H54 (cell line): ENCODE data around the gene NME3.

Experiments
- DNase-seq: peaks from one replicate; pipeline ENCODE4 v3.0.0; 2011; ENCODE audit warnings: low spot score, mixed read lengths; ENCODE audit not compliant: insufficient read length
- FAIRE-seq: peaks from 3 replicates; lab custom pipeline; 2011; peaks lifted over from hg19 to GRCh38; lab: Jason Lieb, UNC
- POLR2A ChIP-seq: IDR thresholded peaks from 2 replicates; pipeline ENCODE4 v1.6.1; 2011; ENCODE audit warnings: low read depth, mild to moderate bottlenecking, low read length

Gene NME3

DNA sequence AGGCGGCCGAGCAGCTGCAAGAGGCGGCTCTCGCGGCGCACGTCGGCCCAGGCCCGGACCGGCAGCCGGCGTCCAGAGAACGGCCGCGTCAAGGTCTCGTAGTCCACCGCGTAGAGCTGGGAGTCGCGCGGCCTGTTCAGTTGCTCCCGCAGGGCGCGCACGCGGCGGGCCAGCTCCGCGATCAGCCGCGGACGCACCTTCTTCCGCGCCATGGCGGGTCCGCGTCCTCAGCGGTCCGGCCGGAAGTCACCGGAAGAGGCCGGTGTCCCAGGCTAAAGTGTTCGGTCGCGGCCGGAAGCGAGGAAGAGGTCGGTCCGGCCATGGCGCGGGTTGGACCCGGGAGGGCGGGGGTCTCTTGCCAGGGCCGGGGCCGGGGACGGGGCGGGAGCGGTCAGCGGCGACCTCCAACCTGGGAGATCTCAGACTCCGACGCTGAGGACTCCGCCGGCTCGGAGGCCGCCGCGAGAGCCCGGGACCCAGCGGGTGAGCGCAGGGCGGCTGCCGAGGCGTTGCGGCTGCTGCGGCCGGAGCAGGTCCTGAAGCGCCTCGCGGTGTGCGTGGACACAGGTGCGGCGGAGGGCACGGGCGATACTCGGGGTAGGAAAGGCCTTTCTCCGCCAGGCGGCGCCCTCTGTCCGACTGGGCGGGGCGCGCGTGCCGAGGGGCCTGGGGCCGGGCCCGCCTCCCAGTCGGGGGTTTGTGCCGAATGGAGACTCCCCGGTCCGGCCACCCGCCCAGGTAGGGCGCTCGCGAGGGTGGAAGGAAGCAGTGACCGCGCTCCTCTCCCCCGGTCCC lies 1.8 kb upstream of the NME3 start, which contains the start of gene MRPS34:
MRPS34 (minus strand) TSS at position 227 of the 795 bp plus-strand sequence; CDS start at position 212, 15 bp downstream.
- DNase-seq, result peak; percentile 84
- TF ChIP-seq POLR2A, result peak; percentile 80
- no peak for FAIRE-seq

DNA sequence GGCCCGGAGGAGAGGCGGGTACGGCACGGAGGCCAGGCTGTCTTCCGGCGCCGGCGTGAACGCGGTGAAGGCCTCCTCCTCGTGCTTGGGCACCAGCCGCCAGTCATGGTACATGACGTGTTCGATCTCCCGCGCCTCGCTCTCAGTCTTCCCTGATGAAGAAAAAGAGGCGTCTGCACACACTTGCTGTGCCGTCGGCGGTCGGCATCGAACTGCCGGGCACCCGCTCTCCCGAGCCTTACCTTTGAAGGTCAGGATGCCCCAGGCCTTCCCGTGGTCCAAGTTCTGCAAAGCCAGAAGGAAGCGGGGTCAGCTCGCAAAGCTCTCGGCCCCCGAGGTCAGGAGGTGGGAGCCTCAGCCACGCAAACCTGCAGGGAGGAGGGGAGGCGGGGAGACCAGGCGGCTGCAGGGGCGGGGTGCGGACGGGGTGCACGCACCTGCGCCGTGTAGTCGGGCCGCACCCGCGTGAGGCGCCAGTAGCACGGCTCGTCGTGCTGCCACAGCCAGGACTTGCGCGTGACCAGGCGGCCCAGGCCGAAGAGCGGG lies 1.1 kb upstream of the NME3 start, which contains the start of gene EME2:
EME2 (plus strand) TSS at position 449 of the 546 bp plus-strand sequence. CDS start 418 bp downstream, outside the sequence.
- DNase-seq (peak; percentile 53), FAIRE-seq (no peak)
- no peak for TF ChIP-seq POLR2A

DNA sequence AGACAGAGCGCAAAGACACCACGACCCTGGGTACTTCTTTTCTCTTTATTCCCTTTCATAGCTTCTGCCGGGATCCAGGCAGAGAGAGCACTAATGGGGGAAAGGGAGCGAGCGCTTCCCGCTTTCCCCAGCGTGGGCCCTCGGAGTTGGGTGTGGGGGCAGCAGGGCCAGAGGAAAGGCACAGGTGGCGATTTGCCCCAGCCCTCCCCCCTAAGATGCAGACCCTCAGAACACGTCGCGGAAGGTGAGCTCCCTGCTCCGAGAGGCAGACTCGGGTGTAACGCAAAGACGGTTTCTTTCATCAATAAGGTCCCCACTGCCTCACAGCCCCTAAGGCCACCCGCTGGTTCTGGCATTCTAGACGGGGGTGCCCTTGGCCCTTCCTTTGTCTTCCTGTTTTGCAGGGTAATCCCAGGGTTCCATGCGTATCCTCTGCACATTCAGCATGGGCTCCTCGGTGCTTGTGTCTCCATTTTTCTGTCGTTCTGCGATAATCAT lies 570 bp upstream of the NME3 start:
- DNase-seq, result no peak
- FAIRE-seq, result no peak
- no peak for TF ChIP-seq POLR2A

- DNase-seq (no peak), FAIRE-seq (no peak)
- TF ChIP-seq POLR2A, result no peak
These were observed 785 bp downstream of the NME3 start for GRCh38 chr16:1770328-1771187.

DNA sequence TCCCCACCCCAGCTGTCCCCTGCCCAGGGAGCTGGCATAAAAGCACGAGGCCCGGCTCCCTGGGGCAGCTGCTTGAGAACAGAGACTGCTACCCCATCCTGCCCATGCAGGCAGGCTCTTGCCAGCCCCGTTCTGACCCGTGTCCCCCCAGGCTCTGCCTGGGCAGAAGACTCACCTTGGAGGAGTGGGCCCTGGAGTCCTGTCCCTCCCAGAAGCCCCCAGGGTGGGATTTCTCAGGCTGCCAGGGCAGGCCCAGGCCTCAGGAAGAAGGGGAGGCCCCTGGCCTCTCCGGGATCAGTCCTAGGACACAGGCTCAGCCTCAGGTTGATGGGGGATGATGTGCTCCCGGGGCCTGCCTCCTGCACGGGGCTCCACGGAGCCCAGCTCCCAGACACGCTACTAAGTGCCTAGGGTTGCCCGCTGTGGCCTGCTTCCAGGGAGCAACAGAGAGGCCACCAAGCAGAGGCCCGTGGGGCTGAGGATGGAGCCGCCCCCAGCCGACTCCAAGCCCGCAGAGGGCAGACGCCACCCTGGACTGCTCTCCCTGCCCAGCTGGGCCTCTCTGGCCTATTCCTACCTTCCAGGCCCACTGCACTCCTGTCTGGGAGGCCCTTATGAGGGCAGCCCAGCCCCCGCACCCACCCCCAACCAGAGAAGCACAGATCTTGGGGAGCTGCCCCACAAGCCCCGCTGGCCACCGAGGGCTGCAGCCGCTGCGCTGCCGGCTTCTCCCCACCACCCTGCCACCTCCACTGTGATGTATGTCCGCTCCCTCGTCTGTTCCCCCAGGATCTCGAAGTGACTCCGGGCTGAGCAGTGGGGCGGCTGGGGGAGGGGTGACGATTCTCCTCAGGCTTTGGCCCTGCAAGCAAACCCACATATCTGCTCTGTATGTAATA lies 1.7 kb downstream of the NME3 start:
- no peak for DNase-seq
- TF ChIP-seq POLR2A, result no peak
- FAIRE-seq, result no peak

GRCh38 chr16:1768767-1769401 lies 2.5 kb downstream of the NME3 start:
- FAIRE-seq (no peak), DNase-seq (no peak)
- no peak for TF ChIP-seq POLR2A

- no peak for FAIRE-seq
- no peak for TF ChIP-seq POLR2A
These were observed 3.1 kb downstream of the NME3 start for GRCh38 chr16:1768061-1768766.

GRCh38 chr16:1767116-1767994 lies 4.0 kb downstream of the NME3 start:
- DNase-seq, result no peak
- no peak for TF ChIP-seq POLR2A
- FAIRE-seq, result no peak

More at GRCh38 chr16:1768061-1768766, 3.1 kb downstream of the NME3 start:
- no peak for DNase-seq

- no peak for DNase-seq
- FAIRE-seq, result no peak
- no peak for TF ChIP-seq POLR2A
These were observed 4.6 kb downstream of the NME3 start for GRCh38 chr16:1766701-1767100.

DNA sequence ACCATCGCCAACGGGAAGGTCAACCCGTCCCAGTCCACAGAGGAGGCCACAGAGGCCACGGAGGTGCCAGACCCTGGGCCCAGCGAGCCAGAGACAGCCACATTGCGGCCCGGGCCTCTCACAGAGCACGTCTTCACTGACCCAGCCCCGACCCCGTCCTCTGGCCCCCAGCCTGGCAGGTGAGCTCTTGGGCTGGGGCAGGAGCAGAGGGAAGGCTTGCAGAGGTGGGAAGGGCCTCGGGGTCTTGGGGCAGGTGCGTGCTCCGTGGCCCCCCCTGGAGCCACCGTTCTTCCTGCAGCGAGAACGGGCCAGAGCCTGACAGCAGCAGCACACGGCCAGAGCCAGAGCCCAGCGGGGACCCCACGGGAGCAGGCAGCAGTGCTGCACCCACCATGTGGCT lies 5.1 kb downstream of the NME3 start:
- FAIRE-seq (no peak), DNase-seq (no peak)
- no peak for TF ChIP-seq POLR2A

DNA sequence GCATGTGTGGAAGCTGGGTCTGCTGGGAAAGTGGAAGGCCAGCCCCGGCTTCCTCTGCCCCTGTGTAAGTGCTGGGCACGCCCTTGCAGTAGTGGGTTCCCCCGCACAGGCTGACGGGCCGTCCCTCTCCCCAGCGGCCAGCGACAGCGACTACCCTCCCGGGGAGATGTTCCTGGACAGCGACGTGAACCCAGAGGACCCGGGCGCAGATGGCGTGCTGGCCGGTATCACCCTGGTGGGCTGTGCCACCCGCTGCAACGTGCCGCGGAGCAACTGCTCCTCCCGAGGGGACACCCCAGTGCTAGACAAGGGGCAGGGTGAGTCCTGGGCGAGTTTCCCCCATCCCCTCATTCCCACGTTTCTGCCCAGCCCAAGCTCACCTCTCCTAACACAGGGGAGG lies 5.5 kb downstream of the NME3 start:
- DNase-seq, result no peak
- no peak for TF ChIP-seq POLR2A
- FAIRE-seq, result no peak
